K562 (cell line): Measurements from ENCODE around the gene MDM4. TPM values are rescaled to one million over a fixed set of nuclear protein-coding genes. Genes with fewer than 3 reads are reported as not detected.

ENCODE experiments used
- ATAC-seq: fragments of 200-7000 bp; cut with Tn5 transposase; 3 replicates; pipeline ENCODE4 v1.9.1; 2020; ENCODE audit warnings: moderate library complexity
- BruUV-seq: library from RNA; stranded (reverse); fragments of 400-500 nt; replicated peaks from 2 replicates; lab custom pipeline; 2021; lab: Mats Ljungman, UMichigan
- CTCF ChIA-PET: fragments of 300-600 bp; formaldehyde crosslinking; extraction: SDS; loops from one replicate; lab custom pipeline; 2021; ENCODE audit warnings: low intra/inter-chr PET ratio; lab: Yijun Ruan, JAX
- POLR2A ChIA-PET: fragments of 300-600, 350-650 bp; sonication (Branson Sonifier 250); formaldehyde crosslinking; extraction: SDS; loops from one replicate; lab custom pipeline; 2021; ENCODE audit warnings: antibody characterized with exemption, inconsistent platforms; lab: Yijun Ruan, JAX
- DNase-seq, 4 experiments: peaks; one replicate each; pipeline versions ENCODE4 v3.0.0 to v3.0.0-alpha.2; 2011 to 2018; ENCODE audit warnings: low spot score in 3 of 4, mixed read lengths in 3 of 4; ENCODE audit errors: extremely low read depth in 1 of 4
- FAIRE-seq: peaks from 2 replicates; lab custom pipeline; 2011; peaks lifted over from hg19 to GRCh38; lab: Jason Lieb, UNC
- H2AFZ ChIP-seq: 2 replicates; pipeline ENCODE4 v1.6.0; 2011; ENCODE audit warnings: low read depth, low read length, control low read depth, inconsistent platforms
- H3K27ac ChIP-seq: fragments of 200-600 bp; 3 replicates; pipeline ENCODE4 v1.8.0; 2011; ENCODE audit warnings: low read depth, mild to moderate bottlenecking, control low read depth, inconsistent platforms, low read length, moderate library complexity, mixed read lengths; ENCODE audit errors: extremely low read depth
- H3K27me3 ChIP-seq, 2 experiments: fragments of 300-600 bp in 1 of 2; 2 replicates in 1 of 2; 3 replicates in 1 of 2; pipeline versions ENCODE4 v1.6.0 to v1.8.0; 2011; ENCODE audit warnings: inconsistent platforms in 2 of 2, low read length in 2 of 2, mild to moderate bottlenecking in 1 of 2, mixed read lengths in 1 of 2, moderate library complexity in 1 of 2; ENCODE audit not compliant: control insufficient read depth in 2 of 2, insufficient read depth in 2 of 2
- H3K36me3 ChIP-seq: fragments of 300-600 bp; 3 replicates; pipeline ENCODE4 v1.8.0; 2011; ENCODE audit warnings: mild to moderate bottlenecking, low read length, inconsistent platforms; ENCODE audit not compliant: control insufficient read depth, insufficient read depth
- H3K4me1 ChIP-seq, 2 experiments: fragments of 200-600 bp in 1 of 2; replicated peaks in 1 of 2; 2 replicates in 1 of 2; 3 replicates in 1 of 2; pipeline versions ENCODE4 v1.5.1 to v1.8.0; 2011; ENCODE audit warnings: inconsistent platforms in 2 of 2, low read length in 2 of 2, mild to moderate bottlenecking in 1 of 2, mixed read lengths in 1 of 2, moderate library complexity in 1 of 2; ENCODE audit not compliant: control insufficient read depth in 2 of 2, insufficient read depth in 2 of 2
- H3K4me2 ChIP-seq: 2 replicates; pipeline ENCODE4 v1.6.1; 2011; ENCODE audit warnings: low read length, control low read depth, inconsistent platforms, mixed read lengths; ENCODE audit not compliant: insufficient read depth
- H3K4me3 ChIP-seq: fragments of 200-600 bp; sonication (generic), shearing (Covaris generic); 2 replicates; pipeline ENCODE4 v1.5.1; 2016; ENCODE audit warnings: control low read depth, inconsistent platforms
- H3K79me2 ChIP-seq: fragments of 200-600 bp; 3 replicates; pipeline ENCODE4 v1.8.0; 2011; ENCODE audit warnings: low read length, inconsistent platforms; ENCODE audit not compliant: control insufficient read depth, insufficient read depth
- H3K9ac ChIP-seq, 2 experiments: 2 replicates each; pipeline versions ENCODE4 v1.6.0 to v1.6.1; 2011; ENCODE audit warnings: low read depth in 2 of 2, low read length in 2 of 2, control low read depth in 1 of 2, inconsistent platforms in 1 of 2, mild to moderate bottlenecking in 1 of 2, mixed read lengths in 1 of 2; ENCODE audit not compliant: insufficient read depth in 1 of 2
- H3K9me1 ChIP-seq: one replicate; pipeline ENCODE4 v1.6.0; 2011; ENCODE audit warnings: inconsistent platforms, mild to moderate bottlenecking, low read length, moderate library complexity; ENCODE audit not compliant: control insufficient read depth, insufficient read depth
- H3K9me3 ChIP-seq: replicated peaks from 2 replicates; pipeline ENCODE4 v1.5.1; 2011; ENCODE audit warnings: low read depth, low read length, inconsistent platforms; ENCODE audit not compliant: control insufficient read depth, insufficient read depth
- H4K20me1 ChIP-seq: replicated peaks from 2 replicates; pipeline ENCODE4 v1.6.1; 2011; ENCODE audit warnings: low read length, inconsistent platforms, mixed read lengths; ENCODE audit not compliant: control insufficient read depth, insufficient read depth
- CEBPB ChIP-seq: fragments of 450-650 bp; IDR thresholded peaks from 2 replicates; pipeline ENCODE4 v1.6.1; 2016; ENCODE audit warnings: missing genetic modification characterization, missing compliant biosample characterization
- CLOCK ChIP-seq: fragments of 250-450 bp; sonication (Bioruptor Pico); IDR thresholded peaks from 2 replicates; pipeline ENCODE4 v1.4.0; 2020; ENCODE audit warnings: mild to moderate bottlenecking, moderate library complexity, borderline replicate concordance
- DPF2 ChIP-seq: fragments of 450-650 bp; IDR thresholded peaks from 2 replicates; pipeline ENCODE4 v1.6.1; 2016
- ELK3 ChIP-seq: fragments of 450-650 bp; formaldehyde crosslinking; IDR thresholded peaks from 2 replicates; pipeline ENCODE4 v1.4.0; 2020; ENCODE audit warnings: mild to moderate bottlenecking
- GATA2 ChIP-seq: sonication (generic); formaldehyde crosslinking; IDR thresholded peaks from 2 replicates; pipeline ENCODE4 v1.4.0; 2020; ENCODE audit warnings: mild to moderate bottlenecking, missing genetic modification reagents
- KDM4B ChIP-seq, 2 experiments: fragments of 450-650 bp in 1 of 2; sonication (generic) in 1 of 2; IDR thresholded peaks; 2 replicates each; pipeline ENCODE4 v1.6.1; 2016 to 2017; ENCODE audit warnings: borderline replicate concordance in 2 of 2, antibody characterized with exemption in 1 of 2, low read depth in 1 of 2, mild to moderate bottlenecking in 1 of 2
- MTA1 ChIP-seq: fragments of 450-650 bp; IDR thresholded peaks from 2 replicates; pipeline ENCODE4 v1.6.1; 2017; ENCODE audit warnings: borderline replicate concordance
- NFE2 ChIP-seq: IDR thresholded peaks from 2 replicates; pipeline ENCODE4 v1.6.1; 2014; ENCODE audit warnings: antibody characterized with exemption, low read depth
- RNF2 ChIP-seq: sonication (generic); IDR thresholded peaks from 2 replicates; pipeline ENCODE4 v1.6.1; 2016
- U2AF1 ChIP-seq: fragments of 200-400 bp; formaldehyde crosslinking; optimal IDR thresholded peaks from 2 replicates; pipeline ENCODE3; 2017; ENCODE audit warnings: mild to moderate bottlenecking, low read depth, low read length, moderate library complexity
- ZBTB1 ChIP-seq: sonication (generic); formaldehyde crosslinking; IDR thresholded peaks from 2 replicates; pipeline ENCODE4 v1.8.1; 2023; ENCODE audit warnings: missing genetic modification reagents, low read depth, mild to moderate bottlenecking, borderline replicate concordance
- ZFP30 ChIP-seq: fragments of 250-450 bp; sonication (Bioruptor Pico); IDR thresholded peaks from 2 replicates; pipeline ENCODE4 v1.8.0; 2022; ENCODE audit warnings: moderate library complexity, mild to moderate bottlenecking, inconsistent platforms, borderline replicate concordance
- ZNF699 ChIP-seq: fragments of 250-450 bp; sonication (Bioruptor Pico); IDR thresholded peaks from 2 replicates; pipeline ENCODE4 v1.8.0; 2021; ENCODE audit warnings: mild to moderate bottlenecking, moderate library complexity; ENCODE audit not compliant: insufficient replicate concordance
- WGBS: fragments of 100-300 bp; shearing (Covaris generic); methylation state at CpG from one replicate; pipeline ENCODE4 v1.1.6; 2016; ENCODE audit warnings: low coverage, mixed read lengths; ENCODE audit not compliant: insufficient coverage; ENCODE audit errors: missing lambda C conversion rate; 5-methylcytosine and 5-hydroxymethylcytosine counted together
- in situ Hi-C: fragments of 300-500 bp; cut with MboI; formaldehyde crosslinking; loops from 4 replicates; pipeline ENCODE4 v1.15.0; 2018; ENCODE audit warnings: inconsistent platforms, mixed read lengths
- intact Hi-C: fragments of 100-400 bp; cut with micrococcal nuclease; formaldehyde crosslinking; loops from 2 replicates; pipeline ENCODE4 v1.14.2; 2022
- polyA plus RNA-seq, 8 experiments: library from polyadenylated mRNA; depleted of rRNA in 4 of 8; stranded (reverse) in 5 of 8; unstranded in 3 of 8; fragments of >200 nt; fragmentation: Nextera tagmentation in 2 of 8; fragmentation: Illumina TruSeq in 1 of 8; extraction: Ambion mirVana in 2 of 8; extraction: Trizol in 1 of 8; gene quantifications; 2 replicates each; pipeline versions ENCODE4 v1.2.1 to v1.2.3, GENCODE V29; 2011 to 2014; ENCODE audit warnings: inconsistent platforms in 1 of 8, missing spikeins in 1 of 8
- total RNA-seq, 7 experiments: library from RNA; depleted of rRNA in 6 of 7; stranded (reverse); fragments of >200 nt in 6 of 7; fragmentation: Illumina TruSeq in 2 of 7; extraction: Trizol in 2 of 7; gene quantifications; 2 replicates each; pipeline versions ENCODE4 v1.2.1 to v1.2.3, GENCODE V29; 2011 to 2021; ENCODE audit warnings: low replicate concordance in 1 of 7

MDM4 gene
- total and polyA plus RNA-seq, 9 of the 15 experiments (the other 6 are each of a cell fraction or from before 2014, with no cell fraction given), result 3.3 to 61.7 (median 21.2) TPM

- ChIA-PET POLR2A (interaction anchor here (0.5 to 1.3 kb wide), 3 partner anchors 9 to 209 kb away, joined by 3 to 4 read pairs (median 3); no protein-coding TSS in a partner anchor), CTCF (no interaction called here)
- no peak overlapping the region for H3K4me3 ChIP-seq
- DNase-seq (no peak), FAIRE-seq (no peak), ATAC-seq (no peak)
- H3K9me1 ChIP-seq, result no peaks in the 10 kb centered on the region
- in situ Hi-C loops, result no loop called here
- H3K4me2 ChIP-seq, result no peak overlapping the region
- H3K36me3 ChIP-seq, result no peaks in the 10 kb centered on the region
- no peaks in the 10 kb centered on the region for H3K79me2 ChIP-seq
- TF ChIP-seq CEBPB (tag) (peak; percentile 33; the same call in 1 of the 2 replicates), ELK3 (CRISPR knock-in tag) (no peak)
- H3K9me3 ChIP-seq, result no peaks in the 10 kb centered on the region
- H4K20me1 ChIP-seq, result no peaks in the 10 kb centered on the region
- no TSS peak for BruUV-seq
- H2AFZ ChIP-seq, result no peak overlapping the region
- no peak overlapping the region for H3K9ac ChIP-seq
- peaks cover 0 to 6% of the 10 kb centered on the region in 2 experiments; a peak in 1 of 5 replicates for H3K27me3 ChIP-seq
- intact Hi-C loops, result no loop called here
- WGBS, result 54% methylated on average over 2 of the region's 2 CpGs
- no peak overlapping the region for H3K27ac ChIP-seq
- H3K4me1 ChIP-seq, result peaks cover 0 to 4% of the 10 kb centered on the region in 2 experiments; a peak in 2 of 5 replicates
Observed at GRCh38 chr1:204571128-204571527, 54.9 kb downstream of the MDM4 start.

GRCh38 chr1:204571631-204572030 is 55.4 kb downstream of the MDM4 start:
- Histone ChIP-seq H3K9me3 (no peaks in the 10 kb centered on the region), H3K4me1 (no peaks in the 10 kb centered on the region; a peak in 2 of 5 replicates), H3K27ac (no peak overlapping the region), H4K20me1 (no peaks in the 10 kb centered on the region), H3K27me3 (peaks cover 0 to 8% of the 10 kb centered on the region in 2 experiments; a peak in 1 of 5 replicates), H3K9me1 (no peaks in the 10 kb centered on the region), H3K4me2 (no peak overlapping the region), H3K79me2 (no peaks in the 10 kb centered on the region), H3K36me3 (no peaks in the 10 kb centered on the region), H2AFZ (no peak overlapping the region), H3K9ac (no peak overlapping the region), H3K4me3 (no peak overlapping the region)
- DNase-seq (no peak), ATAC-seq (no peak), FAIRE-seq (no peak)
- ChIA-PET POLR2A (interaction anchor here (0.5 to 1.3 kb wide), 2 partner anchors 8 to 27 kb away, joined by 3 to 4 read pairs; no protein-coding TSS in a partner anchor), CTCF (no interaction called here)
- no TSS peak for BruUV-seq
- intact Hi-C loops (no loop called here), in situ Hi-C loops (no loop called here)
- WGBS, result 64% methylated on average over 4 of the region's 4 CpGs
- TF ChIP-seq CLOCK (CRISPR knock-in tag) (no peak), GATA2 (no peak), ZFP30 (CRISPR knock-in tag) (no peak), ZBTB1 (no peak), KDM4B (IDR thresholded peaks at IDR 0.05; ENCODE audit: borderline replicate concordance in 2 of 2, low read depth in 1 of 2) (no peak), ZNF699 (no peak), DPF2 (no peak), NFE2 (no peak), RNF2 (no peak), MTA1 (no peak), U2AF1 (no peak)
